OCI-LY1 (cell line): ENCODE data around the gene RASAL2.
"Not testable (repeated sequence)": the region's sequence is repeated elsewhere in the genome, so short reads cannot be mapped to it uniquely, and the experiment has no call there.

Experiments
- H2AFZ ChIP-seq: fragments of 200-600 bp; sonication (generic), shearing (Covaris generic); 2 replicates; pipeline ENCODE4 v1.6.0; 2014; ENCODE audit warnings: antibody characterized with exemption, mild to moderate bottlenecking, low read length
- H3F3A ChIP-seq: fragments of 200-600 bp; sonication (generic), shearing (Covaris generic); 2 replicates; pipeline ENCODE4 v1.6.0; 2014; ENCODE audit warnings: mild to moderate bottlenecking, antibody characterized with exemption, low read length, moderate library complexity; ENCODE audit not compliant: insufficient read depth
- H3K27ac ChIP-seq: fragments of 200-600 bp; sonication (generic); 2 replicates; pipeline ENCODE4 v1.5.1; 2014; ENCODE audit warnings: low read length, mixed run types, mild to moderate bottlenecking, low read depth; ENCODE audit not compliant: poor library complexity, severe bottlenecking
- H3K27me3 ChIP-seq: fragments of 200-600 bp; sonication (generic); 2 replicates; pipeline ENCODE4 v1.6.0; 2014; ENCODE audit warnings: antibody characterized with exemption, mild to moderate bottlenecking, low read length, moderate library complexity; ENCODE audit not compliant: insufficient read depth
- H3K36me3 ChIP-seq: fragments of 200-600 bp; sonication (generic); 2 replicates; pipeline ENCODE4 v1.6.1; 2014; ENCODE audit warnings: mild to moderate bottlenecking, antibody characterized with exemption, low read length, moderate library complexity, mixed read lengths; ENCODE audit not compliant: insufficient read depth
- H3K4me1 ChIP-seq: fragments of 200-600 bp; sonication (generic); 2 replicates; pipeline ENCODE4 v1.5.1; 2014; ENCODE audit warnings: mild to moderate bottlenecking, low read length, moderate library complexity; ENCODE audit not compliant: insufficient read depth, severe bottlenecking
- H3K4me2 ChIP-seq: fragments of 200-600 bp; sonication (generic), shearing (Covaris generic); 2 replicates; pipeline ENCODE4 v1.6.1; 2014; ENCODE audit warnings: low read length
- H3K4me3 ChIP-seq: fragments of 200-600 bp; sonication (generic); 2 replicates; pipeline ENCODE4 v1.5.1; 2014; ENCODE audit warnings: low read length, low read depth, mild to moderate bottlenecking, mixed read lengths; ENCODE audit not compliant: poor library complexity, severe bottlenecking
- H3K79me2 ChIP-seq: fragments of 200-600 bp; shearing (Covaris generic); 2 replicates; pipeline ENCODE4 v1.6.1; 2016; ENCODE audit warnings: mixed run types, low read length, mixed read lengths; ENCODE audit not compliant: insufficient read depth
- H3K9ac ChIP-seq: fragments of 200-600 bp; sonication (generic), shearing (Covaris generic); 2 replicates; pipeline ENCODE4 v1.6.1; 2014; ENCODE audit warnings: mild to moderate bottlenecking, low read length, mixed read lengths
- H3K9me2 ChIP-seq: fragments of 200-600 bp; sonication (generic), shearing (Covaris generic); 2 replicates; pipeline ENCODE4 v1.6.1; 2014; ENCODE audit warnings: low read depth, mild to moderate bottlenecking, low read length, mixed read lengths
- H3K9me3 ChIP-seq: fragments of 200-600 bp; shearing (Covaris generic); 2 replicates; pipeline ENCODE4 v1.6.1; 2014; ENCODE audit warnings: low read length, mixed read lengths
- H4K20me1 ChIP-seq: fragments of 200-600 bp; sonication (generic), shearing (Covaris generic); 2 replicates; pipeline ENCODE4 v1.6.0; 2016; ENCODE audit warnings: mild to moderate bottlenecking, low read length; ENCODE audit not compliant: insufficient read depth
- CTCF ChIP-seq: fragments of 200-600 bp; sonication (generic), shearing (Covaris generic); IDR thresholded peaks from 2 replicates; pipeline ENCODE4 v1.5.1; 2017; ENCODE audit warnings: mild to moderate bottlenecking, antibody characterized with exemption, low read length, moderate library complexity, mixed read lengths
- EZH2 ChIP-seq: fragments of 200-600 bp; sonication (generic), shearing (Covaris generic); IDR thresholded peaks from 2 replicates; pipeline ENCODE4 v1.8.0; 2017; ENCODE audit warnings: borderline replicate concordance, mixed run types, mild to moderate bottlenecking, antibody characterized with exemption, low read length, moderate library complexity, mixed read lengths

The RASAL2 gene

GRCh38 chr1:178120088-178120487 is 26.2 kb downstream of the RASAL2 start:
- Histone ChIP-seq H3K79me2 (no peaks in the 10 kb centered on the region), H3K4me3 (no peak overlapping the region), H3K9me2 (no peaks in the 10 kb centered on the region), H3K4me1 (no peaks in the 10 kb centered on the region), H3F3A (no peaks in the 10 kb centered on the region), H3K9me3 (no peaks in the 10 kb centered on the region), H3K4me2 (no peak overlapping the region), H2AFZ (no peak overlapping the region), H3K27me3 (no peaks in the 10 kb centered on the region), H3K36me3 (no peaks in the 10 kb centered on the region), H3K27ac (no peak overlapping the region), H3K9ac (no peak overlapping the region), H4K20me1 (no peaks in the 10 kb centered on the region)
- TF ChIP-seq CTCF = no peak
- no peak for TF ChIP-seq EZH2

GRCh38 chr1:178120520-178121052 is 26.7 kb downstream of the RASAL2 start:
- H3K27ac ChIP-seq, H3F3A ChIP-seq, H2AFZ ChIP-seq, H3K27me3 ChIP-seq, H3K9ac ChIP-seq, H3K9me2 ChIP-seq, H3K9me3 ChIP-seq, H4K20me1 ChIP-seq, H3K4me1 ChIP-seq, H3K79me2 ChIP-seq, H3K4me3 ChIP-seq, H3K4me2 ChIP-seq, H3K36me3 ChIP-seq: not testable (repeated sequence)

GRCh38 chr1:178121883-178122282 is 28.0 kb downstream of the RASAL2 start:
- Histone ChIP-seq H3K36me3 (no peaks in the 10 kb centered on the region), H3K9ac (no peak overlapping the region), H3K9me3 (no peaks in the 10 kb centered on the region), H3K4me1 (no peaks in the 10 kb centered on the region), H3K27ac (no peak overlapping the region), H3F3A (no peaks in the 10 kb centered on the region), H3K4me2 (no peak overlapping the region), H3K27me3 (no peaks in the 10 kb centered on the region), H4K20me1 (no peaks in the 10 kb centered on the region), H2AFZ (no peak overlapping the region), H3K79me2 (no peaks in the 10 kb centered on the region), H3K4me3 (no peak overlapping the region), H3K9me2 (no peaks in the 10 kb centered on the region)
- TF ChIP-seq CTCF (no peak), EZH2 (no peak)

- Histone ChIP-seq H3K27me3 (no peaks in the 10 kb centered on the region), H3K4me1 (no peaks in the 10 kb centered on the region), H2AFZ (no peak overlapping the region), H3K4me2 (no peak overlapping the region), H3K27ac (no peak overlapping the region), H3K9ac (no peak overlapping the region), H3K36me3 (no peaks in the 10 kb centered on the region), H3K9me2 (no peaks in the 10 kb centered on the region), H3K79me2 (no peaks in the 10 kb centered on the region), H4K20me1 (no peaks in the 10 kb centered on the region), H3K4me3 (no peak overlapping the region), H3F3A (no peaks in the 10 kb centered on the region), H3K9me3 (no peaks in the 10 kb centered on the region)
- no peak for TF ChIP-seq EZH2
- no peak for TF ChIP-seq CTCF
These were observed 28.4 kb downstream of the RASAL2 start for GRCh38 chr1:178122283-178122682.
